Spleen (tissue), 11 donors: Measurements from ENCODE around the gene SEMG1. TPM values are rescaled to one million over a fixed set of nuclear protein-coding genes. Genes with fewer than 3 reads are reported as not detected.

Experiments used
- DNase-seq: peaks from one replicate; pipeline ENCODE4 v3.0.0-alpha.2; 2020
- H3K27ac ChIP-seq, 8 donors: fragments of 200-600 bp; sonication (generic) in 7 of 8; 1 replicate in 4 of 8; 2 replicates in 4 of 8; pipeline versions ENCODE4 v1.5.0 to v1.8.0; 2016 to 2021; ENCODE audit warnings: inconsistent platforms in 4 of 8, mild to moderate bottlenecking in 4 of 8, moderate library complexity in 1 of 8
- H3K27me3 ChIP-seq, 7 donors: fragments of 200-600 bp; sonication (generic) in 6 of 7; replicated peaks in 1 of 7; 1 replicate in 4 of 7; 2 replicates in 3 of 7; pipeline versions ENCODE4 v1.5.0 to v1.8.0; 2016 to 2021; ENCODE audit warnings: inconsistent platforms in 3 of 7, mild to moderate bottlenecking in 1 of 7
- H3K36me3 ChIP-seq, 6 donors: fragments of 200-600 bp; sonication (generic) in 5 of 6; 1 replicate in 4 of 6; 2 replicates in 2 of 6; pipeline versions ENCODE4 v1.5.0 to v1.8.0; 2016 to 2021; ENCODE audit warnings: inconsistent platforms in 2 of 6
- H3K4me1 ChIP-seq, 6 donors: fragments of 200-600 bp; sonication (generic) in 5 of 6; 1 replicate in 3 of 6; 2 replicates in 3 of 6; pipeline versions ENCODE4 v1.5.0 to v1.8.0; 2016 to 2021; ENCODE audit warnings: inconsistent platforms in 3 of 6
- H3K4me3 ChIP-seq, 8 donors: fragments of 200-600 bp; sonication (generic) in 7 of 8; 1 replicate in 4 of 8; 2 replicates in 4 of 8; pipeline versions ENCODE4 v1.5.0 to v1.8.0; 2016 to 2021; ENCODE audit warnings: inconsistent platforms in 4 of 8, mild to moderate bottlenecking in 4 of 8, moderate library complexity in 2 of 8
- H3K9me3 ChIP-seq, 8 donors: fragments of 200-600 bp; sonication (generic) in 7 of 8; 1 replicate in 4 of 8; 2 replicates in 4 of 8; pipeline versions ENCODE4 v1.5.0 to v1.8.0; 2016 to 2021; ENCODE audit warnings: inconsistent platforms in 4 of 8
- CTCF ChIP-seq, 11 experiments: fragments of 200-600 bp in 7 of 11; fragments of 450-650 bp in 4 of 11; sonication (generic) in 4 of 11; IDR thresholded peaks in 8 of 11; conservative IDR thresholded peaks in 3 of 11; 1 replicate in 7 of 11; 2 replicates in 4 of 11; pipeline versions ENCODE4 v1.4.0 to v1.8.0; 2016 to 2021; ENCODE audit warnings: antibody characterized with exemption in 11 of 11, inconsistent platforms in 4 of 11, mild to moderate bottlenecking in 1 of 11
- POLR2A ChIP-seq, 3 donors: fragments of 450-650 bp; IDR thresholded peaks; one replicate each; pipeline ENCODE4 v1.5.1; 2017; ENCODE audit warnings: antibody characterized with exemption in 3 of 3, mild to moderate bottlenecking in 1 of 3
- POLR2AphosphoS5 ChIP-seq, 3 donors: sonication (generic); formaldehyde crosslinking; IDR thresholded peaks; one replicate each; pipeline ENCODE4 v1.5.1; 2017; ENCODE audit warnings: antibody characterized with exemption in 3 of 3
- WGBS, 5 donors: extraction: QIAGEN DNeasy Blood & Tissue Kit in 3 of 5; methylation state at CpG; one replicate each; pipeline versions ENCODE4 v1.1.5 to v1.1.7; 2013 to 2018; 5-methylcytosine and 5-hydroxymethylcytosine counted together
- intact Hi-C: fragments of 100-400 bp; cut with DNase I; formaldehyde crosslinking; loops from one replicate; pipeline ENCODE4 v1.15.0; 2023; ENCODE audit warnings: low total_unique reads
- polyA plus RNA-seq, 3 donors: library from polyadenylated mRNA; stranded (reverse); fragments of 200-250 nt; gene quantifications; one replicate each; pipeline ENCODE4 v1.2.1, GENCODE V29; 2013
- total RNA-seq, 7 donors: library from RNA; depleted of rRNA in 3 of 7; stranded (reverse); fragments of >200 nt in 3 of 7; fragmentation: NEBNext Ultra II Directional in 4 of 7; extraction: Animal tissue kit (Norgen Biotek cat#: 25700) in 4 of 7; gene quantifications; one replicate each; pipeline versions ENCODE4 v1.1.0 to v1.2.1, GENCODE V29; 2016 to 2021
- donor health status: healthy with polysubstance abuse.
- donor health status: DM: no; HTN: no; CAD: no; lungs with moderate emphysema.
- donor health status: DM: no; HTN: no; CAD: no.
- donor health status: Bipolar disorder and iron deficiency.
- donor health status: healthy.
- donor health status: DM: no; HTN: no; CAD: no.
- donor health status: DM: yes; HTN: yes; CAD: no.

Gene SEMG1
- total and polyA plus RNA-seq, 10 donors = 0.72 TPM; not detected in 9

- H3K36me3 ChIP-seq = no peaks in the 10 kb centered on the region
- H3K27ac ChIP-seq = peak overlapping the region in 2 of 8 donors; percentile 2 to 10
- DNase-seq = no peak
- TF ChIP-seq CTCF (IDR thresholded peaks at IDR 0.05 in 8 of 11, conservative IDR thresholded peaks at IDR 0.05 in 3 of 11) (no peak), POLR2A (IDR thresholded peaks at IDR 0.05) (no peak), POLR2AphosphoS5 (IDR thresholded peaks at IDR 0.05) (no peak)
- H3K9me3 ChIP-seq = no peaks in the 10 kb centered on the region
- peaks cover 0 to 12% (median 0%) of the 10 kb centered on the region in 6 donors for H3K4me1 ChIP-seq
- intact Hi-C loops = no loop called here
- WGBS, 5 donors = 18 to 27% (median 24%) methylated on average over 6 of the region's 6 CpGs
- H3K27me3 ChIP-seq = peaks cover 0 to 58% (median 19%) of the 10 kb centered on the region in 7 donors
- H3K4me3 ChIP-seq = no peak overlapping the region
These were observed 39.3 kb downstream of the SEMG1 start for GRCh38 chr20:45246109-45246508.

- no peak for DNase-seq
- intact Hi-C loops = no loop called here
- TF ChIP-seq POLR2AphosphoS5 (IDR thresholded peaks at IDR 0.05) = no peak
- TF ChIP-seq POLR2A (IDR thresholded peaks at IDR 0.05) = no peak
- no peak for TF ChIP-seq CTCF (IDR thresholded peaks at IDR 0.05 in 8 of 11, conservative IDR thresholded peaks at IDR 0.05 in 3 of 11)
These were observed 41.0 kb downstream of the SEMG1 start for GRCh38 chr20:45247865-45248264.

DNA sequence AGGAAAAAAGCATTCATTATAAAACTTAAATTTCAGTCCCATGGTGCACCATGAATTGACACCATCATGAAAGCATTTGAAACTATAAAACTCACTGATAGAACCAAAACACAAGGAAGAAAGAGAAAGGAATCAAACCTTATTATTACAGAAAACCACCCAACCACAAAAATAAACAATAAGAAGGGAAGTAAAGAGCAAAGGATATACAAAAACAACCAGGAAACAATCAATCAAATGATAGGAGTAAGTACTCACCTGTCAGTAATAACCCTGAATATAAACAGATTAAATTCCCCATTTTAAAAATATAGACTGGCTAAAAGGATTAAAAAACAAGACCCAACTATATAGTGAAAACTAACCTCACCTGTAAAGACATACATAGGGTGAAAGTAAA lies 41.8 kb downstream of the SEMG1 start:
- Histone ChIP-seq H3K27ac (no peak overlapping the region), H3K36me3 (no peaks in the 10 kb centered on the region), H3K4me3 (no peak overlapping the region), H3K9me3 (no peaks in the 10 kb centered on the region), H3K27me3 (peaks cover 0 to 75% (median 16%) of the 10 kb centered on the region in 7 donors), H3K4me1 (peaks cover 0 to 12% (median 0%) of the 10 kb centered on the region in 6 donors)
- no peak for DNase-seq
- intact Hi-C loops = no loop called here
- no peak for TF ChIP-seq CTCF (IDR thresholded peaks at IDR 0.05 in 8 of 11, conservative IDR thresholded peaks at IDR 0.05 in 3 of 11)
- no peak for TF ChIP-seq POLR2A (IDR thresholded peaks at IDR 0.05)
- TF ChIP-seq POLR2AphosphoS5 (IDR thresholded peaks at IDR 0.05) = no peak

More at GRCh38 chr20:45247865-45248264, 41.0 kb downstream of the SEMG1 start:
- Histone ChIP-seq H3K27me3 (peaks cover 0 to 67% (median 16%) of the 10 kb centered on the region in 7 donors), H3K36me3 (no peaks in the 10 kb centered on the region), H3K9me3 (no peaks in the 10 kb centered on the region), H3K27ac (no peak overlapping the region), H3K4me3 (no peak overlapping the region), H3K4me1 (peaks cover 0 to 12% (median 0%) of the 10 kb centered on the region in 6 donors)
- 40 to 78% (median 72%) methylated on average over 1 of the region's 1 CpG for WGBS, 5 donors

GRCh38 chr20:45251884-45252560 lies 45.2 kb downstream of the SEMG1 start:
- Histone ChIP-seq H3K9me3 (no peaks in the 10 kb centered on the region), H3K4me3 (no peak overlapping the region), H3K27me3 (peaks cover 0 to 67% (median 5%) of the 10 kb centered on the region in 7 donors), H3K27ac (peak overlapping the region in 1 of 8 donors; percentile 11), H3K36me3 (no peaks in the 10 kb centered on the region), H3K4me1 (peaks cover 0 to 17% (median 4%) of the 10 kb centered on the region in 6 donors)
- DNase-seq = no peak
- intact Hi-C loops = no loop called here
- TF ChIP-seq CTCF (IDR thresholded peaks at IDR 0.05 in 8 of 11, conservative IDR thresholded peaks at IDR 0.05 in 3 of 11) (no peak), POLR2A (IDR thresholded peaks at IDR 0.05) (no peak), POLR2AphosphoS5 (IDR thresholded peaks at IDR 0.05) (no peak)
- 32 to 45% (median 35%) methylated on average over 5 of the region's 5 CpGs for WGBS, 5 donors
